GM21526 (cell line): Measurements from ENCODE around the gene CLCN1.

Experiments
- ATAC-seq: cut with Tn5 transposase; IDR thresholded peaks from one replicate; pipeline ENCODE4 v1.9.1; 2021; ENCODE audit warnings: moderate library complexity; ENCODE audit not compliant: unreplicated experiment, low FRiP score

The CLCN1 gene

GRCh38 chr7:143361552-143362130 is 45.7 kb downstream of the CLCN1 start:
- no peak for ATAC-seq

- ATAC-seq: no peak
Observed at GRCh38 chr7:143362131-143363015, 46.5 kb downstream of the CLCN1 start, which contains the start of gene FAM131B. Gene FAM131B, minus strand, starts transcription at chr7:143362713. Its CDS starts 110 bp downstream, at chr7:143362603.

- ATAC-seq: no peak
Observed at GRCh38 chr7:143363016-143363937, 47.4 kb downstream of the CLCN1 start.

- ATAC-seq: no peak
Observed at GRCh38 chr7:143367972-143368371, 52.1 kb downstream of the CLCN1 start.

GRCh38 chr7:143368387-143368786 is 52.5 kb downstream of the CLCN1 start:
- ATAC-seq: no peak

GRCh38 chr7:143369678-143370651 is 54.1 kb downstream of the CLCN1 start:
- ATAC-seq: no peak

- ATAC-seq: no peak
Observed at GRCh38 chr7:143372070-143372469, 56.2 kb downstream of the CLCN1 start.

GRCh38 chr7:143373255-143373794 is 57.4 kb downstream of the CLCN1 start:
- no peak for ATAC-seq

GRCh38 chr7:143374561-143374960 is 58.6 kb downstream of the CLCN1 start:
- no peak for ATAC-seq

GRCh38 chr7:143375298-143376034 is 59.6 kb downstream of the CLCN1 start:
- no peak for ATAC-seq

- ATAC-seq: no peak
Observed at GRCh38 chr7:143376396-143376795, 60.5 kb downstream of the CLCN1 start.

GRCh38 chr7:143379611-143380259 is 63.8 kb downstream of the CLCN1 start:
- peak; percentile 2 for ATAC-seq

- ATAC-seq: peak; percentile 56
Observed at GRCh38 chr7:143380260-143380645, 64.3 kb downstream of the CLCN1 start.

- ATAC-seq: peak; percentile 73
Observed at GRCh38 chr7:143380646-143381426, 64.9 kb downstream of the CLCN1 start, which contains the start of gene ZYX. Gene ZYX, plus strand, starts transcription at chr7:143381345. Its CDS starts 227 bp downstream, at chr7:143381572.

GRCh38 chr7:143381427-143382125 is 65.7 kb downstream of the CLCN1 start:
- no peak for ATAC-seq

- no peak for ATAC-seq
Observed at GRCh38 chr7:143382126-143382790, 66.3 kb downstream of the CLCN1 start.
